NK-92 (cell line): ENCODE measurements around the gene TUBGCP3.

Experiments used
- DNase-seq: peaks from one replicate; lab custom pipeline; 2025; ENCODE audit not compliant: unreplicated experiment; lab: John Stamatoyannopoulos, UW

TUBGCP3 gene

GRCh38 chr13:112617754-112618375 is 29.9 kb upstream of the TUBGCP3 start:
- DNase-seq: no peak

GRCh38 chr13:112616586-112617362 is 28.8 kb upstream of the TUBGCP3 start:
- no peak for DNase-seq

GRCh38 chr13:112615391-112615790 is 27.4 kb upstream of the TUBGCP3 start:
- no peak for DNase-seq

- no peak for DNase-seq
Observed at GRCh38 chr13:112614835-112615234, 26.9 kb upstream of the TUBGCP3 start.

- no peak for DNase-seq
Observed at GRCh38 chr13:112608212-112608611, 20.3 kb upstream of the TUBGCP3 start.

GRCh38 chr13:112606109-112607001 is 18.4 kb upstream of the TUBGCP3 start:
- DNase-seq: no peak

- no peak for DNase-seq
Observed at GRCh38 chr13:112605531-112605990, 17.6 kb upstream of the TUBGCP3 start.

GRCh38 chr13:112603641-112604225 is 15.8 kb upstream of the TUBGCP3 start:
- no peak for DNase-seq

- DNase-seq: no peak
Observed at GRCh38 chr13:112602189-112602588, 14.2 kb upstream of the TUBGCP3 start.

- DNase-seq: no peak
Observed at GRCh38 chr13:112601371-112601770, 13.4 kb upstream of the TUBGCP3 start.

- no peak for DNase-seq
Observed at GRCh38 chr13:112596235-112596634, 8.3 kb upstream of the TUBGCP3 start.

GRCh38 chr13:112592647-112593046 is 4.7 kb upstream of the TUBGCP3 start:
- no peak for DNase-seq

- DNase-seq: no peak
Observed at GRCh38 chr13:112592181-112592580, 4.2 kb upstream of the TUBGCP3 start.

GRCh38 chr13:112588490-112589297 is 741 bp upstream of the TUBGCP3 start:
- no peak for DNase-seq

GRCh38 chr13:112587212-112587763 is 665 bp downstream of the TUBGCP3 start:
- no peak for DNase-seq

GRCh38 chr13:112586334-112586960 is 1.5 kb downstream of the TUBGCP3 start:
- DNase-seq: no peak

GRCh38 chr13:112583592-112584277 is 4.2 kb downstream of the TUBGCP3 start:
- no peak for DNase-seq

- DNase-seq: no peak
Observed at GRCh38 chr13:112582263-112582662, 5.7 kb downstream of the TUBGCP3 start.

GRCh38 chr13:112580912-112581311 is 7.0 kb downstream of the TUBGCP3 start:
- no peak for DNase-seq
